K562 (cell line): Measurements from ENCODE around the gene C11orf98. TPM values are rescaled to one million over a fixed set of nuclear protein-coding genes. Genes with fewer than 3 reads are reported as not detected.

Experiments
- E2F1 ChIP-seq: sonication (generic); formaldehyde crosslinking; IDR thresholded peaks from 2 replicates; pipeline ENCODE4 v1.8.1; 2023; ENCODE audit warnings: mild to moderate bottlenecking, missing genetic modification reagents, moderate library complexity
- GATAD2B ChIP-seq: fragments of 450-650 bp; IDR thresholded peaks from 2 replicates; pipeline ENCODE4 v1.6.1; 2017; ENCODE audit warnings: mild to moderate bottlenecking, borderline replicate concordance
- ILK ChIP-seq: fragments of 450-650 bp; IDR thresholded peaks from 2 replicates; pipeline ENCODE4 v1.6.1; 2016; ENCODE audit warnings: missing genetic modification characterization, low read depth, mild to moderate bottlenecking, missing compliant biosample characterization, moderate library complexity, borderline replicate concordance
- NONO ChIP-seq, 2 experiments: fragments of 200-400 bp in 1 of 2; fragments of 450-650 bp in 1 of 2; formaldehyde crosslinking in 1 of 2; IDR thresholded peaks; 2 replicates each; pipeline ENCODE4 v1.6.1; 2017; ENCODE audit warnings: low read depth in 2 of 2, mild to moderate bottlenecking in 2 of 2, moderate library complexity in 2 of 2, low read length in 1 of 2
- SIX5 ChIP-seq, 2 experiments: IDR thresholded peaks; 2 replicates each; pipeline ENCODE4 v1.6.1; 2011; ENCODE audit warnings: low read length in 2 of 2, borderline replicate concordance in 1 of 2, low read depth in 1 of 2, mild to moderate bottlenecking in 1 of 2, moderate library complexity in 1 of 2; ENCODE audit not compliant: insufficient read depth in 1 of 2
- ZBTB7A ChIP-seq: IDR thresholded peaks from 2 replicates; pipeline ENCODE4 v1.6.1; 2011; ENCODE audit warnings: low read depth, mild to moderate bottlenecking, low read length, moderate library complexity, borderline replicate concordance; ENCODE audit not compliant: control insufficient read depth
- ZNF232 ChIP-seq: sonication (generic); formaldehyde crosslinking; IDR thresholded peaks from 2 replicates; pipeline ENCODE4 v1.8.0; 2022; ENCODE audit warnings: mild to moderate bottlenecking, missing genetic modification reagents
- ZNF347 ChIP-seq: fragments of 450-650 bp; formaldehyde crosslinking; IDR thresholded peaks from 2 replicates; pipeline ENCODE4 v1.4.0; 2020; ENCODE audit warnings: low read depth, mild to moderate bottlenecking, moderate library complexity
- ZNF695 ChIP-seq: fragments of 450-650 bp; formaldehyde crosslinking; IDR thresholded peaks from 2 replicates; pipeline ENCODE4 v1.4.0; 2020; ENCODE audit warnings: mild to moderate bottlenecking, moderate library complexity
- polyA plus RNA-seq, 8 experiments: library from polyadenylated mRNA; depleted of rRNA in 4 of 8; stranded (reverse) in 5 of 8; unstranded in 3 of 8; fragments of >200 nt; fragmentation: Nextera tagmentation in 2 of 8; fragmentation: Illumina TruSeq in 1 of 8; extraction: Ambion mirVana in 2 of 8; extraction: Trizol in 1 of 8; gene quantifications; 2 replicates each; pipeline versions ENCODE4 v1.2.1 to v1.2.3, GENCODE V29; 2011 to 2014; ENCODE audit warnings: inconsistent platforms in 1 of 8, missing spikeins in 1 of 8
- total RNA-seq, 7 experiments: library from RNA; depleted of rRNA in 6 of 7; stranded (reverse); fragments of >200 nt in 6 of 7; fragmentation: Illumina TruSeq in 2 of 7; extraction: Trizol in 2 of 7; gene quantifications; 2 replicates each; pipeline versions ENCODE4 v1.2.1 to v1.2.3, GENCODE V29; 2011 to 2021; ENCODE audit warnings: low replicate concordance in 1 of 7
- TF ChIP-seq, protein P1 (sequence below): fragments of 250-450 bp; sonication (Bioruptor Pico); IDR thresholded peaks from 2 replicates; pipeline ENCODE4 v1.8.0; 2021; ENCODE audit warnings: mild to moderate bottlenecking, moderate library complexity

The C11orf98 gene
- total and polyA plus RNA-seq, 9 of the 15 experiments (the other 6 are each of a cell fraction or from before 2014, with no cell fraction given), result 103 to 352 (median 218) TPM

DNA sequence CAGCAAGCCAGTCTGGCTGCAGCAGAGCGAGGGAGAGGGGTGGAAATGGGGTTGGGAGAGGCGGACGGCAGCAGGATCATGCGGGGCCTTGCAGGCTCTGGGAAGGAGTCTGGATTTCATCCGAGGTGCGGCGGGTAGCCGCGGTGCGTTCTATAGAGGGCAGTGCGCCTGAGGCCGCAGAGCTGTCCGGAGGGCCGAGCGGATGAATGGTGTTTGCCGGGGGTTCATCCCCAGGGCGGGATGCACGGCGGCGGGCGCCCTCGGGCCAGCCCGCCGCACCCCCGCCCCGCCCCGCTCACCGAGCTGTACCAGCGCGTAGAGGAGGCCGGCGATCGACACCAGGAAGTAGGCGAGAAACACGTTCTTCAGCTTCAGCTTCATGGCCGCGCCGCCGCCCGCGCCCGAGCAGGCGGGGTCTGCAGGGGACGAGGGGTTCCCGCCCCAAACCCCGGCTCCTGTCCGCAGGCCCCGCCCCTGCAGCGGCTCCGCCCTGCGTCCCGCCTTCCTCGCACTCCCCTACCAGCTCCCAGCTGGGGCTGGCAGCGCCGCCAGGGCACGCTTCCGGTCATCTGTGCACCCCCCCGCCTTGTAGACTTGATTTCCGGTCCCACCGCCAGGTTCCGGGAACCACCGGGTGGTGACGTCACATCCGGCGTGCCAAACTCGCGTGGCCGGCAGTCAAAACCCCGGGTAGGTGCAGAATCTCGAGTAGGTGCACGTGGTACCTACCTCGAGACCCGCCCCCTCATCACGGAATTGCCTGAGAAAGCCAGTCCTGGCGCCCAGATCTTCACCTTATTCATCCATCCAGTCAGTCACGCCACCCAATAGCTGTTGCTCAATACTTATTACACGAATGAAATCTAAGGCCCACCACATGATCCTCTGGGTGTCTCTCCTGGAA, 43.2 kb downstream of the C11orf98 start, which contains the start of gene B3GAT3 (continued):
- TF ChIP-seq ZNF695 (no peak), ZNF347 (CRISPR knock-in tag) (no peak), ILK (no peak), E2F1 (CRISPR knock-in tag) (peak; percentile 88), GATAD2B (no peak; the same call in 1 of the 2 replicates), ZBTB7A (peak; percentile 95), NONO (IDR thresholded peaks at IDR 0.05; ENCODE audit: low read depth in 2 of 2, low read length in 1 of 2) (no peak), SIX5 (IDR thresholded peaks at IDR 0.05; ENCODE audit: borderline replicate concordance in 1 of 2, insufficient read depth in 1 of 2, low read depth in 1 of 2, low read length in 2 of 2) (no peak), ZNF232 (CRISPR knock-in tag) (no peak)
- TF ChIP-seq, protein P1, sequence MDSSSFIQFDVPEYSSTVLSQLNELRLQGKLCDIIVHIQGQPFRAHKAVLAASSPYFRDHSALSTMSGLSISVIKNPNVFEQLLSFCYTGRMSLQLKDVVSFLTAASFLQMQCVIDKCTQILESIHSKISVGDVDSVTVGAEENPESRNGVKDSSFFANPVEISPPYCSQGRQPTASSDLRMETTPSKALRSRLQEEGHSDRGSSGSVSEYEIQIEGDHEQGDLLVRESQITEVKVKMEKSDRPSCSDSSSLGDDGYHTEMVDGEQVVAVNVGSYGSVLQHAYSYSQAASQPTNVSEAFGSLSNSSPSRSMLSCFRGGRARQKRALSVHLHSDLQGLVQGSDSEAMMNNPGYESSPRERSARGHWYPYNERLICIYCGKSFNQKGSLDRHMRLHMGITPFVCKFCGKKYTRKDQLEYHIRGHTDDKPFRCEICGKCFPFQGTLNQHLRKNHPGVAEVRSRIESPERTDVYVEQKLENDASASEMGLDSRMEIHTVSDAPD (CRISPR knock-in tag), result no peak
